PFSK-1 (cell line): ENCODE measurements around the gene GHSR.

Experiments
- POLR2AphosphoS5 ChIP-seq: IDR thresholded peaks from 2 replicates; pipeline ENCODE4 v1.6.1; 2012; ENCODE audit warnings: low read depth, mild to moderate bottlenecking, control low read depth, low read length, moderate library complexity
- SIN3A ChIP-seq: IDR thresholded peaks from 2 replicates; pipeline ENCODE4 v1.6.1; 2012; ENCODE audit warnings: mild to moderate bottlenecking, low read length, moderate library complexity, borderline replicate concordance; ENCODE audit not compliant: insufficient read depth
- TAF1 ChIP-seq: IDR thresholded peaks from 2 replicates; pipeline ENCODE4 v1.6.1; 2012; ENCODE audit warnings: low read length, control low read depth, borderline replicate concordance; ENCODE audit not compliant: insufficient read depth
- TF ChIP-seq, protein P1 (sequence below), 2 experiments: IDR thresholded peaks; 2 replicates each; pipeline versions ENCODE4 v1.6.1 to v1.8.0; 2011 to 2012; ENCODE audit warnings: low read depth in 2 of 2, low read length in 2 of 2, control low read depth in 1 of 2, inconsistent platforms in 1 of 2, mild to moderate bottlenecking in 1 of 2, moderate library complexity in 1 of 2; ENCODE audit not compliant: insufficient read depth in 1 of 2

GRCh38 chr3:172402892-172403643 is 45.2 kb downstream of the GHSR start:
- TF ChIP-seq, protein P1, sequence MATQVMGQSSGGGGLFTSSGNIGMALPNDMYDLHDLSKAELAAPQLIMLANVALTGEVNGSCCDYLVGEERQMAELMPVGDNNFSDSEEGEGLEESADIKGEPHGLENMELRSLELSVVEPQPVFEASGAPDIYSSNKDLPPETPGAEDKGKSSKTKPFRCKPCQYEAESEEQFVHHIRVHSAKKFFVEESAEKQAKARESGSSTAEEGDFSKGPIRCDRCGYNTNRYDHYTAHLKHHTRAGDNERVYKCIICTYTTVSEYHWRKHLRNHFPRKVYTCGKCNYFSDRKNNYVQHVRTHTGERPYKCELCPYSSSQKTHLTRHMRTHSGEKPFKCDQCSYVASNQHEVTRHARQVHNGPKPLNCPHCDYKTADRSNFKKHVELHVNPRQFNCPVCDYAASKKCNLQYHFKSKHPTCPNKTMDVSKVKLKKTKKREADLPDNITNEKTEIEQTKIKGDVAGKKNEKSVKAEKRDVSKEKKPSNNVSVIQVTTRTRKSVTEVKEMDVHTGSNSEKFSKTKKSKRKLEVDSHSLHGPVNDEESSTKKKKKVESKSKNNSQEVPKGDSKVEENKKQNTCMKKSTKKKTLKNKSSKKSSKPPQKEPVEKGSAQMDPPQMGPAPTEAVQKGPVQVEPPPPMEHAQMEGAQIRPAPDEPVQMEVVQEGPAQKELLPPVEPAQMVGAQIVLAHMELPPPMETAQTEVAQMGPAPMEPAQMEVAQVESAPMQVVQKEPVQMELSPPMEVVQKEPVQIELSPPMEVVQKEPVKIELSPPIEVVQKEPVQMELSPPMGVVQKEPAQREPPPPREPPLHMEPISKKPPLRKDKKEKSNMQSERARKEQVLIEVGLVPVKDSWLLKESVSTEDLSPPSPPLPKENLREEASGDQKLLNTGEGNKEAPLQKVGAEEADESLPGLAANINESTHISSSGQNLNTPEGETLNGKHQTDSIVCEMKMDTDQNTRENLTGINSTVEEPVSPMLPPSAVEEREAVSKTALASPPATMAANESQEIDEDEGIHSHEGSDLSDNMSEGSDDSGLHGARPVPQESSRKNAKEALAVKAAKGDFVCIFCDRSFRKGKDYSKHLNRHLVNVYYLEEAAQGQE (IDR thresholded peaks at IDR 0.05; ENCODE audit: insufficient read depth in 1 of 2, low read depth in 2 of 2, low read length in 2 of 2), result no peak
- no peak for TF ChIP-seq POLR2AphosphoS5
- TF ChIP-seq TAF1, result no peak
- TF ChIP-seq SIN3A, result no peak
